ENCODE measurements around the gene CLTB. TPM values are rescaled to one million over a fixed set of nuclear protein-coding genes. Genes with fewer than 3 reads are reported as not detected.

The CLTB gene
- total and polyA plus RNA-seq, 8 donors, result 41.0 to 128 (median 51.9) TPM

- no peaks in the 10 kb centered on the region for H3K27me3 ChIP-seq
- H3K9me3 ChIP-seq, result no peaks in the 10 kb centered on the region
- H3K4me3 ChIP-seq, result no peak overlapping the region
- DNase-seq, result no peak
- no peak for ATAC-seq
- TF ChIP-seq, protein P1, sequence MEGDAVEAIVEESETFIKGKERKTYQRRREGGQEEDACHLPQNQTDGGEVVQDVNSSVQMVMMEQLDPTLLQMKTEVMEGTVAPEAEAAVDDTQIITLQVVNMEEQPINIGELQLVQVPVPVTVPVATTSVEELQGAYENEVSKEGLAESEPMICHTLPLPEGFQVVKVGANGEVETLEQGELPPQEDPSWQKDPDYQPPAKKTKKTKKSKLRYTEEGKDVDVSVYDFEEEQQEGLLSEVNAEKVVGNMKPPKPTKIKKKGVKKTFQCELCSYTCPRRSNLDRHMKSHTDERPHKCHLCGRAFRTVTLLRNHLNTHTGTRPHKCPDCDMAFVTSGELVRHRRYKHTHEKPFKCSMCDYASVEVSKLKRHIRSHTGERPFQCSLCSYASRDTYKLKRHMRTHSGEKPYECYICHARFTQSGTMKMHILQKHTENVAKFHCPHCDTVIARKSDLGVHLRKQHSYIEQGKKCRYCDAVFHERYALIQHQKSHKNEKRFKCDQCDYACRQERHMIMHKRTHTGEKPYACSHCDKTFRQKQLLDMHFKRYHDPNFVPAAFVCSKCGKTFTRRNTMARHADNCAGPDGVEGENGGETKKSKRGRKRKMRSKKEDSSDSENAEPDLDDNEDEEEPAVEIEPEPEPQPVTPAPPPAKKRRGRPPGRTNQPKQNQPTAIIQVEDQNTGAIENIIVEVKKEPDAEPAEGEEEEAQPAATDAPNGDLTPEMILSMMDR (IDR thresholded peaks at IDR 0.05), result no peak
- intact Hi-C loops (cut with DNase I), result no loop called here
- peaks cover 10 to 39% of the 10 kb centered on the region in 2 donors for H3K4me1 ChIP-seq
- H3K27ac ChIP-seq, result no peak overlapping the region
- H3K36me3 ChIP-seq, result peaks cover 0 to 63% of the 10 kb centered on the region in 2 donors
These were observed 24.9 kb downstream of the CLTB start for GRCh38 chr5:176391479-176391878.

DNA sequence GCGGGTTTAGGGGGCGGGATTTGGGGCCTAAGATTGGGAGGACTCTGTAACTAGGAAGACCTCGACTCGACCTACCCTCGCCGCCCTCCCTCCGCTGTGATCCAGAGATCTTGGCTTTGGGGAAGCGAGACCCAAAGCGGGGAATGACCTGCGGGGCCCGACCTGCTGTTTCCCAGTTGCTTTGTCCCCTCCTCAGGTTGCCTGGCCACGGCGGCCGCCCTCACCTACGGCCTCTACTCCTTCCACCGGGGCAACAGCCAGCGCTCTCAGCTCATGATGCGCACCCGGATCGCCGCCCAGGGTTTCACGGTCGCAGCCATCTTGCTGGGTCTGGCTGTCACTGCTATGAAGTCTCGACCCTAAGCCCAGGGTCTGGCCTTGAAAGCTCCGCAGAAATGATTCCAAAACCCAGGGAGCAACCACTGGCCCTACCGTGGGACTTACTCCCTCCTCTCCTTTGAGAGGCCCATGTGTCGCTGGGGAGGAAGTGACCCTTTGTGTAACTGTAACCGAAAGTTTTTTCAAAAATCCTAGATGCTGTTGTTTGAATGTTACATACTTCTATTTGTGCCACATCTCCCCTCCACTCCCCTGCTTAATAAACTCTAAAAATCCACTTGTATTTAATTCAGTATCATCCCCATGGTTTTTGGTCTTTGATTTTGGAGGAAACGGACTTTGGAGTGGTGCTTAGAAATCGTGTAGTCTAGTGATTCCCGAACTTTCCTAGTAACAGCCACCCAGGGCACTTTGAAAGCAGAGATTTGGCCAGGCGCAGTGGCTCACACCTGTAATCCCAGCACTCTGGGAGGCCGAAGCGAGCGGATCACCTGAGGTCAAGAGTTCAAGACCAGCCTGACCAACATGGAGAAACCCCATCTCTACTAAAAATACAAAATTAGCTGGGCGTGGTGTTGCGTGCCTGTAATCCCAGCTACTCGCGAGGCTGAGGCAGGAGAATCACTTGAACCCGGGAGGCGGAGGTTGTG lies 26.9 kb downstream of the CLTB start:
- no peaks in the 10 kb centered on the region for H3K27me3 ChIP-seq
- peaks cover 0 to 58% of the 10 kb centered on the region in 2 donors for H3K36me3 ChIP-seq
- H3K4me3 ChIP-seq, result peak overlapping the region; percentile 77 to 96
- peak overlapping the region; percentile 90 to 93 for H3K27ac ChIP-seq
- DNase-seq (no peak), ATAC-seq (peak; percentile 39)
- H3K9me3 ChIP-seq, result no peaks in the 10 kb centered on the region
- TF ChIP-seq, protein P1 (IDR thresholded peaks at IDR 0.05), result no peak
- intact Hi-C loops (cut with DNase I), result no loop called here
- peaks cover 10 to 50% of the 10 kb centered on the region in 2 donors for H3K4me1 ChIP-seq

DNA sequence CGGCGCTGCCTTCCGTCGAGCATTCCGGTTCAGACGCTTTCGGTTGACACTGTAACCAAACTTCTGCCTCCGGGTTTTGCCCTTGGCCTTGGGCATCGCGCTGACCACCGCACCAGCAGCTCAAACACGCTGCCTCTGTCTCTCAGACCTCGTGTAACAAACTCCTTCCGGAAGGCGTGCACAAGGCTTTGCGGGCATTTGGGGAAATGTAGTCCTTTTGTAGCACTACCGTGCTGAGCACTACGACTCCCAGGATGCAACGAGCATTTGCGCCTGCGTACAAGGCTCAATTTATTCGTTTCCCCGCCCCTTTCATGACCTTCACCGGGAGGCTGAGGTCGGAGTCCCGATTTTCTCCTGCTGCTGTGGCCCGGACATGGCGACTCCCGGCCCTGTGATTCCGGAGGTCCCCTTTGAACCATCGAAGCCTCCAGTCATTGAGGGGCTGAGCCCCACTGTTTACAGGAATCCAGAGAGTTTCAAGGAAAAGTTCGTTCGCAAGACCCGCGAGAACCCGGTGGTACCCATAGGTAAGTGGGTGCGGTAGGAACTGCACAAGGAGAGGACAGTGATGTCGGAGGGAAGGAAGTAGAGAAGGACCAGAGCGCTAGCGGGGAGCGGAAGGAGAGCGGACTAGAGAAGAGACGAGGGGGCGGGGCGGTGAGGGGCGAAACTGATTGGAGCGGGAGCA lies 27.8 kb downstream of the CLTB start, which contains the start of the genes HIGD2A and NOP16:
HIGD2A (plus strand) TSS at position 308 of the 691 bp plus-strand sequence; CDS start at position 377, 69 bp downstream.
NOP16 (minus strand) TSS at position 155 of the 691 bp plus-strand sequence; CDS start at position 96, 59 bp downstream.
- Histone ChIP-seq H3K27me3 (no peaks in the 10 kb centered on the region), H3K4me3 (peak within 1 kb of the TSS; percentile 77 to 96), H3K36me3 (peaks cover 0 to 58% of the 10 kb centered on the region in 2 donors), H3K9me3 (no peaks in the 10 kb centered on the region), H3K27ac (peak within 1 kb of the TSS; percentile 90 to 93), H3K4me1 (peaks cover 10 to 50% of the 10 kb centered on the region in 2 donors)
- ATAC-seq, result peak; percentile 96
- intact Hi-C loops (cut with DNase I), result no loop called here
- DNase-seq, result peak; percentile 97 to 99 (median 98)
- TF ChIP-seq, protein P1 (IDR thresholded peaks at IDR 0.05), result no peak

DNA sequence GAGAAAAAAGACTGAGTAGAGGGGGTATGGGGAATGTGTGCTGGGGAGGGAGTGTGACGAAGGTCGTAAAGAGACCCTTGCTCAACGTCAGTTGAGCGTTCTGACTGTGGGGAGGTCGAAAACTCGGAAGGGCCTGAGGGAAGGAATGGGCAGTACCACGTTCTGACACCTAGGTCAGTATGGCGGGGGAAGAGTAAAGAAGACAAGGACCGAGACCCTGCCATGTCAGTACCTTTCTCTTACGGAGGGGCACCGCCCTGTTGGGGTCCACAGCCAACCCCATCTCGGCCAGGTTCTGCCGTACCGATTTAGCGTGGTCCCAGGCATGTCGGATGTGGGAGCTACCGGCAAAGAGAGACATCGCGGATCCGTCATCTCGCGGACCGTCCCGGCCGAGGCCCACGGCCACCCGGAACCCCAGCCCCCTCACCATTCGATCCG lies 28.3 kb downstream of the CLTB start:
- TF ChIP-seq, protein P1 (IDR thresholded peaks at IDR 0.05), result no peak
- ATAC-seq (no peak), DNase-seq (no peak)
- Histone ChIP-seq H3K36me3 (peaks cover 0 to 58% of the 10 kb centered on the region in 2 donors), H3K4me1 (peaks cover 10 to 50% of the 10 kb centered on the region in 2 donors), H3K9me3 (no peaks in the 10 kb centered on the region), H3K4me3 (peak overlapping the region; percentile 77 to 96), H3K27me3 (no peaks in the 10 kb centered on the region), H3K27ac (peak overlapping the region in 1 of 2 donors; percentile 90)
- intact Hi-C loops (cut with DNase I), result no loop called here
